GM19397 (cell line): Measurements from ENCODE around the gene ST3GAL2.
A peak's percentile ranks its signal among the peaks of the same experiment; 100 is the strongest.
"Not testable (repeated sequence)": the region's sequence is repeated elsewhere in the genome, so short reads cannot be mapped to it uniquely, and the experiment has no call there.

Experiments used
- ATAC-seq: cut with Tn5 transposase; IDR thresholded peaks from one replicate; pipeline ENCODE4 v1.9.1; 2021; ENCODE audit warnings: mild to moderate bottlenecking, moderate library complexity; ENCODE audit not compliant: unreplicated experiment

ST3GAL2 gene

GRCh38 chr16:70468776-70469525, 30.1 kb upstream of the ST3GAL2 start:
- no peak for ATAC-seq

- ATAC-seq = no peak
Measured at GRCh38 chr16:70467608-70468007, 28.7 kb upstream of the ST3GAL2 start.

- no peak for ATAC-seq
Measured at GRCh38 chr16:70467113-70467512, 28.2 kb upstream of the ST3GAL2 start.

- no peak for ATAC-seq
Measured at GRCh38 chr16:70466805-70467076, 27.8 kb upstream of the ST3GAL2 start.

- ATAC-seq = no peak
Measured at GRCh38 chr16:70465999-70466804, 27.3 kb upstream of the ST3GAL2 start.

GRCh38 chr16:70463235-70463634, 24.3 kb upstream of the ST3GAL2 start:
- ATAC-seq = no peak

GRCh38 chr16:70460737-70461261, 21.9 kb upstream of the ST3GAL2 start:
- ATAC-seq = no peak

- ATAC-seq = no peak
Measured at GRCh38 chr16:70457446-70458166, 18.7 kb upstream of the ST3GAL2 start.

- no peak for ATAC-seq
Measured at GRCh38 chr16:70455910-70456309, 17.0 kb upstream of the ST3GAL2 start.

GRCh38 chr16:70454222-70455034, 15.5 kb upstream of the ST3GAL2 start, which contains the start of gene FCSK:
TSS of gene FCSK (plus strand) at chr16:70454595. CDS start at chr16:70463191, 8,596 bp downstream.
- peak; percentile 83 for ATAC-seq

GRCh38 chr16:70453892-70454221, 15.0 kb upstream of the ST3GAL2 start:
- ATAC-seq = no peak

GRCh38 chr16:70453117-70453891, 14.4 kb upstream of the ST3GAL2 start:
- ATAC-seq = no peak

GRCh38 chr16:70451004-70451340, 12.1 kb upstream of the ST3GAL2 start:
- ATAC-seq = not testable (repeated sequence)

GRCh38 chr16:70450142-70451003, 11.5 kb upstream of the ST3GAL2 start:
- ATAC-seq = not testable (repeated sequence)

- ATAC-seq = no peak
Measured at GRCh38 chr16:70448075-70448474, 9.2 kb upstream of the ST3GAL2 start.

- ATAC-seq = no peak
Measured at GRCh38 chr16:70444249-70445063, 5.6 kb upstream of the ST3GAL2 start.

- no peak for ATAC-seq
Measured at GRCh38 chr16:70442344-70442743, 3.4 kb upstream of the ST3GAL2 start.

- ATAC-seq = no peak
Measured at GRCh38 chr16:70441406-70441990, 2.6 kb upstream of the ST3GAL2 start.
